H1 (cell line): ENCODE data around the gene CCNE1. TPM values are rescaled to one million over a fixed set of nuclear protein-coding genes. Genes with fewer than 3 reads are reported as not detected.

Experiments used
- polyA plus RNA-seq, 7 experiments: library from polyadenylated mRNA; depleted of rRNA in 3 of 7; stranded (reverse) in 5 of 7; unstranded in 2 of 7; fragments of >200 nt in 5 of 7; fragments of 200-250 nt in 2 of 7; gene quantifications; 1 replicate in 5 of 7; 2 replicates in 1 of 7; 4 replicates in 1 of 7; pipeline versions ENCODE4 v1.2.1 to v1.2.3, GENCODE V29; 2011 to 2013; ENCODE audit warnings: missing spikeins in 2 of 7, mixed read lengths in 2 of 7
- total RNA-seq: library from RNA; stranded (reverse); fragmentation: NEBNext Ultra II Directional; extraction: Animal tissue kit (Norgen Biotek cat#: 25700); gene quantifications from 2 replicates; pipeline ENCODE4 v1.2.1, GENCODE V29; 2021
- TF ChIP-seq, protein P1 (sequence below): IDR thresholded peaks from 2 replicates; pipeline ENCODE4 v1.6.1; 2012; ENCODE audit warnings: low read length, inconsistent platforms

Gene CCNE1
- total and polyA plus RNA-seq, 2 of the 8 experiments (the other 6 are each of a cell fraction or from before 2014, with no cell fraction given), result 43.2 to 44.6 TPM

DNA sequence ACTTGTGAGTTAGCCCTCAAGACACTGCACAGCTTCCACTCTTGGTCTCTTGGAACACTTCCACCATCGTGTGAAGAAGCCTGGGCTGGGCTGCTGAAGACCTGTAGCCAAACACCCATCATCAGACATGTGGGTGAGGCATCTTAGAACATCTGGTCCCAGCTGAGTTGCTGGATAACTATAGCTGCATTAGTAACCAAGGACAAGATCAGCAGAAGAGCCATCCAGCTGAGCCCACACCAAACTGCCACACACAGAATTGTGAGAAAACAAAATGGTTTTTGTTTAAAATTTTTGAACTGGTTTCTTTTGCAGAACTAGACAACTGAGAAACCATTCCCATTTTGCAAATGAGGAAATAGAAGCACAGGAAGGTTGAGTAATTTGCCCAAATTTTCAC lies 56.2 kb downstream of the CCNE1 start (continued):
- TF ChIP-seq, protein P1, sequence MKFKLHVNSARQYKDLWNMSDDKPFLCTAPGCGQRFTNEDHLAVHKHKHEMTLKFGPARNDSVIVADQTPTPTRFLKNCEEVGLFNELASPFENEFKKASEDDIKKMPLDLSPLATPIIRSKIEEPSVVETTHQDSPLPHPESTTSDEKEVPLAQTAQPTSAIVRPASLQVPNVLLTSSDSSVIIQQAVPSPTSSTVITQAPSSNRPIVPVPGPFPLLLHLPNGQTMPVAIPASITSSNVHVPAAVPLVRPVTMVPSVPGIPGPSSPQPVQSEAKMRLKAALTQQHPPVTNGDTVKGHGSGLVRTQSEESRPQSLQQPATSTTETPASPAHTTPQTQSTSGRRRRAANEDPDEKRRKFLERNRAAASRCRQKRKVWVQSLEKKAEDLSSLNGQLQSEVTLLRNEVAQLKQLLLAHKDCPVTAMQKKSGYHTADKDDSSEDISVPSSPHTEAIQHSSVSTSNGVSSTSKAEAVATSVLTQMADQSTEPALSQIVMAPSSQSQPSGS, result no peak
